ENCODE measurements around the gene CASP2. TPM values are rescaled to one million over a fixed set of nuclear protein-coding genes. Genes with fewer than 3 reads are reported as not detected.

Gene CASP2
- total and polyA plus RNA-seq, 2 of the 8 experiments (the other 6 are each of a cell fraction or from before 2014, with no cell fraction given): 23.7 to 35.3 TPM

DNA sequence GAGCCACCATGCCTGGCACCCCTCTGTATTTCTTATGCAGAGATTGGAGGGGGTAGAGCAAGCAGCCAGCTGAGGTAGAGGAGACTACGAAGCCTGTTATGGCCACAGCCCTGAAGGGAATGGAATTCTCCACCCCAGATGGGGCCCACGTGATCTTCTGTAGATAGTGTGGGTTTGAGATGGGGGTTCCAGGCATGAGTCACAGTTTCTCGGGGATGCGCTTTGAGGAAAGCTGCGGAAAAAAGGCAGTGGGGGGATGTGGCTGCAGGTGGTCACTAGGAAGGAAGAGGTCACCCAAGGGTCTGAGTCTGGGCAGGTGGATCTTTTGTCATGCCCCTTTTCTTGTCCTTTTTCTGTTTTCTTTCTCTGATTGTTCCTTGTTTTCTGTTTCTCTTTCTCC lies 62.9 kb downstream of the CASP2 start:
- no peak overlapping the region for H3K23ac ChIP-seq (ENCODE audit: insufficient read length)
- no peaks in the 10 kb centered on the region for H3K9me3 ChIP-seq (ENCODE audit: insufficient read depth in 2 of 2, low read depth in 1 of 2, low read length in 1 of 2)
- ChIA-PET CTCF (ENCODE audit: partially characterized antibody) (interaction anchor here (0.6 to 2.3 kb wide), 6 partner anchors 9 to 66 kb away, joined by 3 to 9 read pairs (median 4); no protein-coding TSS in a partner anchor), POLR2A (ENCODE audit: partially characterized antibody) (interaction anchor here (0.7 to 4.2 kb wide), 8 partner anchors 11 to 57 kb away, joined by 3 to 28 read pairs (median 4); partner anchors contain the start of genes EPHA1 and FAM131B)
- no peaks in the 10 kb centered on the region for H3K79me2 ChIP-seq (ENCODE audit: control insufficient read depth in 1 of 2, insufficient read depth in 2 of 2, low read length in 2 of 2)
- H2BK15ac ChIP-seq (ENCODE audit: low read length): no peak overlapping the region
- no peak overlapping the region for H3K56ac ChIP-seq (replicated peaks; ENCODE audit: insufficient read length, low read depth, low read length)
- FAIRE-seq: no peak
- no peaks in the 10 kb centered on the region; the same call in 1 of the 2 replicates for H3K23me2 ChIP-seq (ENCODE audit: low read depth, low read length)
- peaks cover 0 to under 1% (median 0%) of the 10 kb centered on the region in 4 experiments; a peak in 2 of 7 replicates for H3K27me3 ChIP-seq (replicated peaks in 1 of 4; ENCODE audit: control insufficient read depth in 3 of 4, extremely low read depth in 1 of 4, insufficient read depth in 3 of 4, low read length in 3 of 4)
- TF ChIP-seq POLR2A (IDR thresholded peaks at IDR 0.05; ENCODE audit: control extremely low read depth in 1 of 2, low read depth in 2 of 2, low read length in 2 of 2) (no peak), GTF2F1 (IDR thresholded peaks at IDR 0.05; ENCODE audit: borderline replicate concordance, low read depth, low read length) (no peak), PHF8 (conservative IDR thresholded peaks at IDR 0.05; ENCODE audit: low read depth, low read length) (no peak)
- peaks cover 0 to 9% (median 2%) of the 10 kb centered on the region in 4 experiments; a peak in 2 of 7 replicates for H3K4me1 ChIP-seq (replicated peaks in 1 of 4; ENCODE audit: control insufficient read depth in 3 of 4, insufficient read depth in 4 of 4, low read length in 3 of 4)
- H4K5ac ChIP-seq (ENCODE audit: insufficient read length, low read depth, low read length): no peak overlapping the region
- no peak overlapping the region for H2BK120ac ChIP-seq (replicated peaks; ENCODE audit: low read depth, low read length)
- H3K4me3 ChIP-seq (ENCODE audit: extremely low read depth in 1 of 4, insufficient read depth in 2 of 4, low read depth in 3 of 4, low read length in 4 of 4): no peak overlapping the region
- H2AFZ ChIP-seq (ENCODE audit: low read length): no peak overlapping the region
- H2BK12ac ChIP-seq (ENCODE audit: low read depth, low read length): no peak overlapping the region
- WGBS, 2 experiments (ENCODE audit: extremely low coverage in 1 of 2, insufficient coverage in 1 of 2, insufficient read length in 1 of 2, insufficient replicate concordance in 2 of 2, low coverage in 1 of 2, low lambda C conversion rate in 2 of 2, missing lambda C conversion rate in 1 of 2): 80% methylated on average over 5 of the region's 5 CpGs; no CpG with 5 or more reads in 1 of the 2 experiments
- H3K36me3 ChIP-seq (ENCODE audit: control insufficient read depth in 2 of 4, insufficient read depth in 4 of 4, low read length in 3 of 4): peaks cover 0 to 12% (median 2%) of the 10 kb centered on the region in 4 experiments; a peak in 4 of 8 replicates
- H3K27ac ChIP-seq (ENCODE audit: low read depth, low read length): no peak overlapping the region
- no peaks in the 10 kb centered on the region for H3K79me1 ChIP-seq (ENCODE audit: low read depth, low read length)
- no peak overlapping the region for H2BK20ac ChIP-seq (ENCODE audit: low read length)
- H2AK5ac ChIP-seq (ENCODE audit: low read depth, low read length): no peak overlapping the region
- no peak overlapping the region for H3K14ac ChIP-seq (ENCODE audit: insufficient read length)
- no peak overlapping the region for H3K18ac ChIP-seq (ENCODE audit: extremely low read depth, low read length)
- no peaks in the 10 kb centered on the region for H4K20me1 ChIP-seq (replicated peaks in 1 of 2; ENCODE audit: control insufficient read depth in 1 of 2, insufficient read depth in 2 of 2, low read length in 2 of 2)
- H3K4me2 ChIP-seq (ENCODE audit: insufficient read depth in 1 of 2, low read depth in 2 of 2, low read length in 2 of 2): no peak overlapping the region
- DNase-seq (ENCODE audit: low read depth in 1 of 2, low spot score in 2 of 2): no peak
- H4K8ac ChIP-seq (ENCODE audit: extremely low read depth, insufficient read depth, low read length): no peak overlapping the region
- no peak overlapping the region for H2BK5ac ChIP-seq (ENCODE audit: low read depth, low read length)
- H3K4ac ChIP-seq (replicated peaks; ENCODE audit: insufficient read length, low read depth, low read length): no peak overlapping the region
- H4K91ac ChIP-seq (replicated peaks; ENCODE audit: insufficient read length, low read length): no peak overlapping the region
- no peak overlapping the region for H3K9ac ChIP-seq (replicated peaks in 1 of 4; ENCODE audit: extremely low read depth in 1 of 4, low read depth in 3 of 4, low read length in 3 of 4)

Measured in H1 (cell line).